NB4 (cell line): Measurements from ENCODE around the gene UBN1.

ENCODE experiments used
- MYC ChIP-seq: IDR thresholded peaks from 2 replicates; pipeline ENCODE4 v1.6.1; 2011; ENCODE audit warnings: low read depth, low read length
- POLR2A ChIP-seq: IDR thresholded peaks from 2 replicates; pipeline ENCODE4 v1.6.1; 2011; ENCODE audit warnings: mild to moderate bottlenecking; ENCODE audit not compliant: insufficient read length; ENCODE audit errors: extremely low read depth
- TF ChIP-seq, protein P1 (sequence below): IDR thresholded peaks from one replicate; pipeline ENCODE4 v1.5.1; 2012; ENCODE audit warnings: low read depth, low read length
- TF ChIP-seq, protein P2 (sequence below): IDR thresholded peaks from 2 replicates; pipeline ENCODE4 v1.6.1; 2011; ENCODE audit warnings: low read depth, low read length

DNA sequence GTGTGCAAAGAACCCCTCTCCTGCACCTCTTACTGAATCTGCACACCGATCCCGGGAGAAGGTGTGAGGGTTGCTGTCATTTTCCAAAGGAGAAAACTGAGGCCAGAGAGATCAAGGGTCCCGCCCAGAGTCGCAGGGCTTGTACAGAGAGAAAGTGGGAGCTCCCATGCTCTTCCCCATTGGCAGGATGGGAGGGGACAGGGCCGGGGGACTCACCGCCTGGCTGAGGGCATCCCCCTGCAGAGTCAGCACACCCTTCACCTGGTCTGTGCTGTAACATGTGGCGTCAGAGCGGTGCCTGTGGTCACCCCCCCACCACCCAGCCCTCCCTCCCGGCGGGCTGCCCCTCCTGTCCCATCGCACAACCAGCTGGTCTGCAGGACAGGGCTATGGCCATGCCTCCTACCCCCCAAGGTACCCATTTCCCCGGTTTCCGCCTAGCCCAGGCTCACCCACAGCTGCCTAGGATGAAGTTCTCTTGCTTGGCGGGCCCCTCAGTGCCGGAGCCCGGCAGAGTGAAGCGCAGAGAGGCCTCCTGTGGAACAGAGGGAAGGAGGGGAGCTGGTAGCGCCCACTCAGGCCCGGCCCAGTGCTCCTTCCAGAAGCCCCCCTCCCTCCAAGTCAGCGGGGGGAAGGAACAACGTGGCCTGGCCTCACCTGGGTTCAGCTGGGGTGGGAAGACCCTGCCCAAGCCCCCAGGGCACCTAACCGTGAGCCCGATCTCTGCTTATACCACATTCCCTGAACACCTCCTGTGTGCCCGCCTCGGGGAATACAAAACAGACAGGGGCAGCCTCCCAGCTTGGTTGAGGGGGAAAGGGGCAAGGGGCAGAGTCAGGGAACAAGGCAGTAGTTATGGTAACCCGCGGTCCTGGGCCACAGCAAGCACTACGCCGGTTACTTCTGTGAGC, 46.0 kb upstream of the UBN1 start:
- TF ChIP-seq, protein P1, sequence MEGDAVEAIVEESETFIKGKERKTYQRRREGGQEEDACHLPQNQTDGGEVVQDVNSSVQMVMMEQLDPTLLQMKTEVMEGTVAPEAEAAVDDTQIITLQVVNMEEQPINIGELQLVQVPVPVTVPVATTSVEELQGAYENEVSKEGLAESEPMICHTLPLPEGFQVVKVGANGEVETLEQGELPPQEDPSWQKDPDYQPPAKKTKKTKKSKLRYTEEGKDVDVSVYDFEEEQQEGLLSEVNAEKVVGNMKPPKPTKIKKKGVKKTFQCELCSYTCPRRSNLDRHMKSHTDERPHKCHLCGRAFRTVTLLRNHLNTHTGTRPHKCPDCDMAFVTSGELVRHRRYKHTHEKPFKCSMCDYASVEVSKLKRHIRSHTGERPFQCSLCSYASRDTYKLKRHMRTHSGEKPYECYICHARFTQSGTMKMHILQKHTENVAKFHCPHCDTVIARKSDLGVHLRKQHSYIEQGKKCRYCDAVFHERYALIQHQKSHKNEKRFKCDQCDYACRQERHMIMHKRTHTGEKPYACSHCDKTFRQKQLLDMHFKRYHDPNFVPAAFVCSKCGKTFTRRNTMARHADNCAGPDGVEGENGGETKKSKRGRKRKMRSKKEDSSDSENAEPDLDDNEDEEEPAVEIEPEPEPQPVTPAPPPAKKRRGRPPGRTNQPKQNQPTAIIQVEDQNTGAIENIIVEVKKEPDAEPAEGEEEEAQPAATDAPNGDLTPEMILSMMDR = no peak
- TF ChIP-seq POLR2A = no peak
- TF ChIP-seq MYC = no peak
- TF ChIP-seq, protein P2, sequence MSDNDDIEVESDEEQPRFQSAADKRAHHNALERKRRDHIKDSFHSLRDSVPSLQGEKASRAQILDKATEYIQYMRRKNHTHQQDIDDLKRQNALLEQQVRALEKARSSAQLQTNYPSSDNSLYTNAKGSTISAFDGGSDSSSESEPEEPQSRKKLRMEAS = no peak
